Panc1 (cell line): ENCODE data around the gene C9orf78. TPM values are rescaled to one million over a fixed set of nuclear protein-coding genes. Genes with fewer than 3 reads are reported as not detected.

Experiments used
- ATAC-seq: fragments of 200-7000 bp; cut with Tn5 transposase; 2 replicates; pipeline ENCODE4 v1.9.1; 2020; ENCODE audit warnings: mild to moderate bottlenecking, moderate library complexity
- BruUV-seq: library from RNA; stranded (reverse); fragments of 400-500 nt; replicated peaks from 2 replicates; lab custom pipeline; 2021; lab: Mats Ljungman, UMichigan
- CTCF ChIA-PET: fragments of 300-600 bp; sonication (Branson Sonifier 250); formaldehyde crosslinking; loops from one replicate; lab custom pipeline; 2022; ENCODE audit warnings: antibody characterized with exemption; lab: Charles Lee
- POLR2A ChIA-PET: fragments of 300-600 bp; sonication (Branson Sonifier 250); formaldehyde crosslinking; loops from one replicate; lab custom pipeline; 2022; ENCODE audit warnings: antibody characterized with exemption; lab: Charles Lee
- DNase-seq: peaks from one replicate; pipeline ENCODE4 v3.0.0-alpha.2; 2010; ENCODE audit warnings: low read depth, low spot score
- H3K27ac ChIP-seq: 2 replicates; pipeline ENCODE4 v1.5.1; 2011; ENCODE audit warnings: mild to moderate bottlenecking, low read length, inconsistent platforms
- H3K27me3 ChIP-seq: fragments of 200-500 bp; sonication (Bioruptor generic); 2 replicates; pipeline ENCODE4 v1.6.0; 2014; ENCODE audit warnings: low read length, inconsistent platforms; ENCODE audit not compliant: control insufficient read depth, insufficient read depth
- H3K36me3 ChIP-seq: fragments of 200-500 bp; sonication (Bioruptor generic); 2 replicates; pipeline ENCODE4 v1.5.1; 2014; ENCODE audit warnings: inconsistent platforms, mild to moderate bottlenecking, low read length, moderate library complexity; ENCODE audit not compliant: control insufficient read depth, insufficient read depth
- H3K4me1 ChIP-seq: 2 replicates; pipeline ENCODE4 v1.5.1; 2011; ENCODE audit warnings: inconsistent platforms, mild to moderate bottlenecking, low read length, moderate library complexity; ENCODE audit not compliant: control insufficient read depth, insufficient read depth
- H3K4me3 ChIP-seq, 2 experiments: 2 replicates each; pipeline ENCODE4 v1.5.1; 2011 to 2012; ENCODE audit warnings: low read depth in 2 of 2, low read length in 2 of 2, mild to moderate bottlenecking in 2 of 2, inconsistent platforms in 1 of 2, moderate library complexity in 1 of 2
- H3K9me3 ChIP-seq: fragments of 200-500 bp; sonication (Bioruptor generic); 2 replicates; pipeline ENCODE4 v1.5.1; 2014; ENCODE audit warnings: low read depth, mild to moderate bottlenecking, inconsistent platforms, low read length, moderate library complexity; ENCODE audit not compliant: control insufficient read depth, insufficient read depth
- SIN3A ChIP-seq: IDR thresholded peaks from 2 replicates; pipeline ENCODE4 v1.6.1; 2012; ENCODE audit warnings: low read depth, mild to moderate bottlenecking, low read length, moderate library complexity, borderline replicate concordance; ENCODE audit not compliant: insufficient read depth
- TCF7L2 ChIP-seq: IDR thresholded peaks from 2 replicates; pipeline ENCODE4 v1.6.1; 2011; ENCODE audit warnings: mild to moderate bottlenecking, low read depth, low read length, inconsistent platforms
- in situ Hi-C: cut with HindIII; loops from 2 replicates; pipeline ENCODE4 v1.10.0; 2016; ENCODE audit warnings: low sequenced_read_pairs, low pct_unique_long_range_greater_than_20kb
- intact Hi-C: fragments of 100-400 bp; cut with micrococcal nuclease; formaldehyde crosslinking; loops from one replicate; pipeline ENCODE4 v1.10.0; 2022; ENCODE audit not compliant: unreplicated experiment
- total RNA-seq: library from RNA; stranded (reverse); gene quantifications from one replicate; pipeline ENCODE4 v1.2.1, GENCODE V29; 2021; ENCODE audit not compliant: unreplicated experiment
- TF ChIP-seq, protein P1 (sequence below), 2 experiments: IDR thresholded peaks; 2 replicates each; pipeline ENCODE4 v1.6.1; 2011 to 2012; ENCODE audit warnings: low read depth in 2 of 2, control low read depth in 1 of 2, low read length in 1 of 2, mild to moderate bottlenecking in 1 of 2, moderate library complexity in 1 of 2; ENCODE audit not compliant: insufficient read depth in 1 of 2

Gene C9orf78
- total RNA-seq, 1 experiment from 2014 or later: 33.6 TPM

DNA sequence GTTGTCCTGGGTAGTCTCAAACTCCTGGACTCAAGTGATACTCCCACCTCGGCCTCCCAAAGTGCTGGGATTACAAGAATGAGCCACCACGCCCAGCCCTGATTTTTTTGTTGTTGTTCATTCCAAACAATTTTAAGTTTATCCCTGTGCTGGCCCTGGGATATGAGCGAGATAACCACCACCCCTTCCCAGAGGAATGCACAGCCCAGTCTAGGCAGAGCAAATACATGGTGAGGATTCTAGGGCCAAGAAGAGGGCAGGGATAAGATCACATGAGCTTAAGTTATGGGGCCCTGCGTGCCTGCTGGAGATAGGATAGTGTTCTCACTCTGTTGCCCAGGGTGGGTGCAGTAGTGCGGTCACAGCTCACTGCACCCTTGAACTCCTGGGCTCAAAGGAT lies 53.1 kb downstream of the C9orf78 start:
- ChIA-PET POLR2A (no interaction called here), CTCF (interaction anchor here (0.8 to 1.3 kb wide), 2 partner anchors 44 to 53 kb away, joined by 3 to 4 read pairs; no protein-coding TSS in a partner anchor)
- intact Hi-C loops: loop anchor here (2.0 to 5.0 kb wide), 2 partner anchors 45 to 140 kb away; partner anchors contain the start of gene ASB6
- Histone ChIP-seq H3K36me3 (no peaks in the 10 kb centered on the region), H3K9me3 (no peaks in the 10 kb centered on the region), H3K27me3 (no peaks in the 10 kb centered on the region), H3K4me1 (no peaks in the 10 kb centered on the region), H3K27ac (no peak overlapping the region), H3K4me3 (no peak overlapping the region)
- no TSS peak for BruUV-seq
- ATAC-seq (no peak), DNase-seq (no peak)
- no peak for TF ChIP-seq SIN3A
- TF ChIP-seq, protein P1, sequence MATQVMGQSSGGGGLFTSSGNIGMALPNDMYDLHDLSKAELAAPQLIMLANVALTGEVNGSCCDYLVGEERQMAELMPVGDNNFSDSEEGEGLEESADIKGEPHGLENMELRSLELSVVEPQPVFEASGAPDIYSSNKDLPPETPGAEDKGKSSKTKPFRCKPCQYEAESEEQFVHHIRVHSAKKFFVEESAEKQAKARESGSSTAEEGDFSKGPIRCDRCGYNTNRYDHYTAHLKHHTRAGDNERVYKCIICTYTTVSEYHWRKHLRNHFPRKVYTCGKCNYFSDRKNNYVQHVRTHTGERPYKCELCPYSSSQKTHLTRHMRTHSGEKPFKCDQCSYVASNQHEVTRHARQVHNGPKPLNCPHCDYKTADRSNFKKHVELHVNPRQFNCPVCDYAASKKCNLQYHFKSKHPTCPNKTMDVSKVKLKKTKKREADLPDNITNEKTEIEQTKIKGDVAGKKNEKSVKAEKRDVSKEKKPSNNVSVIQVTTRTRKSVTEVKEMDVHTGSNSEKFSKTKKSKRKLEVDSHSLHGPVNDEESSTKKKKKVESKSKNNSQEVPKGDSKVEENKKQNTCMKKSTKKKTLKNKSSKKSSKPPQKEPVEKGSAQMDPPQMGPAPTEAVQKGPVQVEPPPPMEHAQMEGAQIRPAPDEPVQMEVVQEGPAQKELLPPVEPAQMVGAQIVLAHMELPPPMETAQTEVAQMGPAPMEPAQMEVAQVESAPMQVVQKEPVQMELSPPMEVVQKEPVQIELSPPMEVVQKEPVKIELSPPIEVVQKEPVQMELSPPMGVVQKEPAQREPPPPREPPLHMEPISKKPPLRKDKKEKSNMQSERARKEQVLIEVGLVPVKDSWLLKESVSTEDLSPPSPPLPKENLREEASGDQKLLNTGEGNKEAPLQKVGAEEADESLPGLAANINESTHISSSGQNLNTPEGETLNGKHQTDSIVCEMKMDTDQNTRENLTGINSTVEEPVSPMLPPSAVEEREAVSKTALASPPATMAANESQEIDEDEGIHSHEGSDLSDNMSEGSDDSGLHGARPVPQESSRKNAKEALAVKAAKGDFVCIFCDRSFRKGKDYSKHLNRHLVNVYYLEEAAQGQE (IDR thresholded peaks at IDR 0.05; ENCODE audit: insufficient read depth in 1 of 2, low read depth in 2 of 2, low read length in 1 of 2): no peak
- TF ChIP-seq TCF7L2: no peak
- in situ Hi-C loops: no loop called here

- ATAC-seq (no peak), DNase-seq (no peak)
- H3K36me3 ChIP-seq: no peaks in the 10 kb centered on the region
- TF ChIP-seq, protein P1 (IDR thresholded peaks at IDR 0.05; ENCODE audit: insufficient read depth in 1 of 2, low read depth in 2 of 2, low read length in 1 of 2): no peak
- TF ChIP-seq SIN3A (no peak), TCF7L2 (no peak)
- ChIA-PET POLR2A (no interaction called here), CTCF (interaction anchor here (0.6 kb wide), 1 partner anchor 8 kb away, joined by 3 read pairs; no protein-coding TSS in a partner anchor)
- intact Hi-C loops (loop anchor here (5.0 kb wide), 1 partner anchor 139 kb away; the partner anchor contains the start of gene ASB6), in situ Hi-C loops (no loop called here)
- H3K27ac ChIP-seq: no peak overlapping the region
- no TSS peak for BruUV-seq
- no peaks in the 10 kb centered on the region for H3K4me1 ChIP-seq
- no peak overlapping the region for H3K4me3 ChIP-seq
- H3K27me3 ChIP-seq: no peaks in the 10 kb centered on the region
- no peaks in the 10 kb centered on the region for H3K9me3 ChIP-seq
These were observed 53.9 kb downstream of the C9orf78 start for GRCh38 chr9:129781131-129781530.
